ENCODE measurements around the gene MME. TPM values are rescaled to one million over a fixed set of nuclear protein-coding genes. Genes with fewer than 3 reads are reported as not detected.

MME gene
- total RNA-seq, 2 donors from 2014 or later, result not detected

- H3K27ac Mint-ChIP-seq, result no peak overlapping the region
- no peaks in the 10 kb centered on the region for H3K36me3 Mint-ChIP-seq
- no peak for DNase-seq (ENCODE audit: low spot score in 2 of 2)
Observed at GRCh38 chr3:155161640-155162292, 81.6 kb downstream of the MME start.

GRCh38 chr3:155164306-155164705 lies 84.2 kb downstream of the MME start:
- no peak overlapping the region for H3K27ac Mint-ChIP-seq
- H3K36me3 Mint-ChIP-seq, result no peaks in the 10 kb centered on the region
- no peak for ATAC-seq
- H3K9me3 Mint-ChIP-seq, result peaks cover 0 to under 1% of the 10 kb centered on the region in 2 donors
- no peak for DNase-seq (ENCODE audit: low spot score in 2 of 2)

More at GRCh38 chr3:155161640-155162292, 81.6 kb downstream of the MME start:
- no peaks in the 10 kb centered on the region for H3K9me3 Mint-ChIP-seq
- no peak for ATAC-seq

DNA sequence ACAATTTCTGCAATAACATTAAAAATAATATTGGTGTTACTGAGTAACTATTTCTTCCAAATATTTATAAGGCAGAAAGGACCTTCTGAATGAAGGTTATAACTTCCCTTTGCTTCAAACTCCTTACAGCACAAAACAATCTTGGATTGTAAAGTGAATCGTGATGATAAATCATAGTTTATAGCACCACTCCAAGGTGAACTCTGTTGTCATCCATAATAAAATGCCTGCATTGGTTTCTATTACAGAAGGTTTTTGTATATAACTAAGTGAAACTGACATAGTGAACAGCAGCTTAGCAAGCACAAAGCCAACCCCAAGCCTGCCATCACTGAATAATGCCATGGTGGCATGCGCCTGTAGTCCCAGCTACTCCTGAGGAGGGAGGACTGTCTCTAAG lies 86.3 kb downstream of the MME start:
- no peaks in the 10 kb centered on the region for H3K36me3 Mint-ChIP-seq
- no peak overlapping the region for H3K27ac Mint-ChIP-seq
- peaks cover 0 to 4% of the 10 kb centered on the region in 2 donors for H3K9me3 Mint-ChIP-seq
- DNase-seq (ENCODE audit: low spot score in 2 of 2) (no peak), ATAC-seq (no peak)

- Mint-ChIP-seq H3K27ac (no peak overlapping the region), H3K9me3 (peaks cover 0 to 4% of the 10 kb centered on the region in 2 donors), H3K36me3 (no peaks in the 10 kb centered on the region)
- DNase-seq (ENCODE audit: low spot score in 2 of 2) (no peak), ATAC-seq (no peak)
Observed at GRCh38 chr3:155169197-155169596, 89.1 kb downstream of the MME start.

GRCh38 chr3:155173771-155174170 lies 93.7 kb downstream of the MME start:
- DNase-seq (ENCODE audit: low spot score in 2 of 2), result no peak
- Mint-ChIP-seq H3K9me3 (peaks cover 0 to 4% of the 10 kb centered on the region in 2 donors), H3K27ac (no peak overlapping the region), H3K36me3 (no peaks in the 10 kb centered on the region)
- no peak for ATAC-seq

DNA sequence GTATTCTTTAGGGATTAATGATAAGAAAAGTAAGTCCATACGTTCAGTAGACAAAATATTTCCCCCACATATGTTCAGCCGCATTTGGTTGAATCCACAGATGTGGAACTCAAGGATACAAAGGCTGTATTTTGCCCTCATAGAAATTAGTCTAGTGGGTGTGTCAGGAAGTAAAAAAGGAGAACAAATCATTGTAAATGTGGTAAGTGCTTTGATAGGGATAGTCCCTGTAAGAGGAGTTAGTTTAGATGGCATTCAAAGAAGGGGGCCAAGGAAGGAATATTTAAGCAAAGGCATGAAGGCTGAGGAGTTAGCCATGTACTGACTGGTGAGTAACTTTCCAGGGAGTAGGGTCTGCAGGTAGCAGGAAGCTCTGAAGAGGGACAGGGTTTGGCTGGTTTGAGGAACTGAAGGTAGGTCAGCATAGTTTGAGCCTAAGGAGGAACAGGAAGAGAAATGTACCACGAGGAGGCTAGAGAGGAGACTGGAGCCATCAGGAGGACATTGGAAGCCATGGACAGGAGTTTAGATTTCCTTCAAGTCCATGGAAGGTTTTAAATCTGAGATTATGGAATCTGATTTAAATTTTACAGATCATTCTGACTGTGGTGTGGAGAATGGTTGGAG lies 98.8 kb downstream of the MME start:
- no peak for ATAC-seq

GRCh38 chr3:155179437-155179827 lies 99.3 kb downstream of the MME start:
- DNase-seq (ENCODE audit: low spot score in 2 of 2) (no peak), ATAC-seq (no peak)
- Mint-ChIP-seq H3K9me3 (no peaks in the 10 kb centered on the region), H3K27ac (no peak overlapping the region), H3K36me3 (no peaks in the 10 kb centered on the region)

More for the DNA sequence above, 98.8 kb downstream of the MME start:
- DNase-seq (ENCODE audit: low spot score in 2 of 2), result no peak
- Mint-ChIP-seq H3K27ac (no peak overlapping the region), H3K9me3 (no peaks in the 10 kb centered on the region), H3K36me3 (no peaks in the 10 kb centered on the region)

DNA sequence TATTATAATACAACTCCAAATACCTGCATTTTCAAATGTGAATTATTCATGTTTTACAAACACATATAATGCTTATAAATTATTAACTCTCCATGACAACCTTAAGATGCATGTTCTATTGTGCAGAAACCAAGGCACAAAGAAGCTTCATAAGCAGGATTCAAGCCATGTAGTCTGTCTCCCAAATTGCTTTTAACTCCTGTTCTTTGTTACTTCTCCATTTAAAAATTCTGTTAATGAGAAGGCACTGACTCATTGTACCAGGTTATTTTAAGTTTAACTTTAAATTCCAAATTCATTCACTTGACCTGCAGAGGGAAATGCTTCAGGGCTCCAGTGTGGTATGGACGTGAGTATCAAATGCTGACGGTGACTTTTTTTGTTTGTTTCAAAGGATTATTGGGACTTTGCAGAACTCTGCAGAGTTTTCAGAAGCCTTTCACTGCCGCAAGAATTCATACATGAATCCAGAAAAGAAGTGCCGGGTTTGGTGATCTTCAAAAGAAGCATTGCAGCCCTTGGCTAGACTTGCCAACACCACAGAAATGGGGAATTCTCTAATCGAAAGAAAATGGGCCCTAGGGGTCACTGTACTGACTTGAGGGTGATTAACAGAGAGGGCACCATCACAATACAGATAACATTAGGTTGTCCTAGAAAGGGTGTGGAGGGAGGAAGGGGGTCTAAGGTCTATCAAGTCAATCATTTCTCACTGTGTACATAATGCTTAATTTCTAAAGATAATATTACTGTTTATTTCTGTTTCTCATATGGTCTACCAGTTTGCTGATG lies 100.0 kb downstream of the MME start:
- ATAC-seq, result no peak
- H3K9me3 Mint-ChIP-seq, result no peaks in the 10 kb centered on the region

DNA sequence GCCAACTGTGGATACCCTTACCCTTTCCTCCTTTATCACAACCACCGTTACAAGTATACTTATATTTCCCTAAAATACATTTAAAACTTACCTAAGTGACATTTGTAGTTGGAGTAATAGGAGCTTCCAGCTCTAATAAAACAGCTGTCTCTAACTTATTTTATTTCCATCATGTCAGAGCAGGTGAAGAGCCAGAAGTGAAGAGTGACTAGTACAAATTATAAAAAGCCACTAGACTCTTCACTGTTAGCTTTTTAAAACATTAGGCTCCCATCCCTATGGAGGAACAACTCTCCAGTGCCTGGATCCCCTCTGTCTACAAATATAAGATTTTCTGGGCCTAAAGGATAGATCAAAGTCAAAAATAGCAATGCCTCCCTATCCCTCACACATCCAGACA lies 102.3 kb downstream of the MME start:
- DNase-seq (ENCODE audit: low spot score in 2 of 2) (no peak), ATAC-seq (no peak)
- no peaks in the 10 kb centered on the region for H3K9me3 Mint-ChIP-seq
- no peak overlapping the region for H3K27ac Mint-ChIP-seq
- no peaks in the 10 kb centered on the region for H3K36me3 Mint-ChIP-seq

More for the DNA sequence above, 100.0 kb downstream of the MME start:
- DNase-seq (ENCODE audit: low spot score in 2 of 2), result no peak
- H3K36me3 Mint-ChIP-seq, result no peaks in the 10 kb centered on the region
- no peak overlapping the region for H3K27ac Mint-ChIP-seq

DNA sequence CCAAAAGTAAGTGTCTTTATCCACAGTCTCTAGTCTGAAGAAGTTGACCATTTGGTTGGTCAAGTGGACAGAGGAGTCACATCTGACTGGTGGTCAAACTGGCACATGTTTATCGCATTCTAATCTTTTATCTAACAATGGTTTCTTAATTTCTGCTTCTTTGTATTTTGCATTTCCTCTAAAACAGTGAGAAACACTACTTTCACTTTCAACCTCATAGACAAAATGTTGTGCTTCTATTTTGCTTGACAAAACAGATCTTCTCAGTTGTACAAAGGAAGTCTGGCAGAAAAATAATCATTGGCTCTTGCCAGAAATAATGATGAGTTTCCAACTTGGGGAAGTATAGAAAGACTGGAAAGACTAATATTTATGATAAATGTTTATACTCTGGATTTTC lies 103.9 kb downstream of the MME start:
- no peaks in the 10 kb centered on the region for H3K36me3 Mint-ChIP-seq
- ATAC-seq (no peak), DNase-seq (ENCODE audit: low spot score in 2 of 2) (no peak)
- H3K27ac Mint-ChIP-seq, result no peak overlapping the region
- no peaks in the 10 kb centered on the region for H3K9me3 Mint-ChIP-seq

DNA sequence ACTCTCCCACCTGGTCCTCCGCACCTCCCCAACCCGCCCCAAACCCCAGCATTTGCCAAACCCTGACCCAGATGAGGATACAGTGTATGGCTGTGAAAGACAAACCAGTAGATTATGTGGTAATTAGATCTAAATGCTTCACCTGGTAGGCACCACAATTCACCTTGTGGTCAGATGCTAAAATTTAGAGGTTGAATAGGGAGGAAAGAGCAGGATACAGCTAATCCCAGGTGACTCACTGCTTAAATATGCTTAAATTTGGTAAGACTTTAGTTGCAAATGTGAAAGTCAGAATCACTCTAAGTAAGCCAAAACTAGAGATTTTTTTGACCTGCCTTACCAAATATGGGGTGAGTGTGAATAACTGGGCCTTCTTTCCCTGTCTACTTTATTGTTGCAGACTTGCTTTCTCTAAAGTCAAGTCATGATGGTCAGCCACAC lies 105.5 kb downstream of the MME start:
- Mint-ChIP-seq H3K27ac (no peak overlapping the region), H3K9me3 (no peaks in the 10 kb centered on the region), H3K36me3 (no peaks in the 10 kb centered on the region)
- no peak for ATAC-seq
- no peak for DNase-seq (ENCODE audit: low spot score in 2 of 2)

GRCh38 chr3:155188031-155188430 lies 107.9 kb downstream of the MME start:
- H3K27ac Mint-ChIP-seq, result no peak overlapping the region
- peaks cover 3 to 4% of the 10 kb centered on the region in 2 donors for H3K9me3 Mint-ChIP-seq
- no peaks in the 10 kb centered on the region for H3K36me3 Mint-ChIP-seq
- DNase-seq (ENCODE audit: low spot score in 2 of 2) (no peak), ATAC-seq (no peak)

DNA sequence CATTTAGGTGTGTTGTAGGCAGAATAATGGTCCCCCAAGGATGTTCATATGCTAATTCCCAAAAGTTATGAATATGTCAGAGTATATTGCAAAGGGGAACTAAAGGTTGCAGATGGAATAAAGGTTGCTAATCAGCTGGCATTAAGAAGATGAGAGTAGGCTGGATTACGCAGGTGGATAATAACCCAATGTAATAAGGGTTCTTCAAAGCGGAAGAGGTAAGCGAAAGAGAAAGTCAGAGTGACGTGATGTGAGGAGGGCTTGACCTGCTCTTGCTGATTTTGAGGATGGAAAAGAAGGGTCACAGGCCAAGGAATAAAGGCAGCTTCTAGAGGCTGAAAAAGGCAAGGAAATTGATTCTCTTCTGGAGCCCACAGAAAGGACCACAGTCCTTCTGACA lies 109.4 kb downstream of the MME start:
- Mint-ChIP-seq H3K9me3 (peaks cover 3 to 4% of the 10 kb centered on the region in 2 donors), H3K36me3 (no peaks in the 10 kb centered on the region), H3K27ac (no peak overlapping the region)
- DNase-seq (ENCODE audit: low spot score in 2 of 2) (no peak), ATAC-seq (no peak)

DNA sequence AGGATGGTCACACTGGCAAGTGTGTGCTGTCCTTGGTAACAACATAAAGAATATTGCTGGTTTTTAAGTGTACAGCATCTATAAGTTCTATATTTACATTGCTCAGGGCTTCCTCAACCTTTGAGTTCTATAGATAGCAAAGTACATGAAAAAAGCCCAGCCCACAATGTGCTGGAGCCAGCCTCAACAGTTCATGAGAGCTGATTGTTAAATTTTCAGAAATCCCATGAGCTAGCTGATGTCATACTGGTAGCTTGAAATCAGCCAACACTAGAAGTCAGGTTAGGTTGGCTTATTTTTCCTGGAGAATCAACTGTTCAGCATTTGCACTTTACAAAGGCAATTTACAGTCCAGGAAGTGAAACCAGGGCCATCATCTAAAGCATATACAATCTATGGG lies 110.6 kb downstream of the MME start:
- no peak for ATAC-seq
- DNase-seq (ENCODE audit: low spot score in 2 of 2), result no peak
- Mint-ChIP-seq H3K27ac (no peak overlapping the region), H3K36me3 (no peaks in the 10 kb centered on the region), H3K9me3 (peaks cover 3 to 4% of the 10 kb centered on the region in 2 donors)

GRCh38 chr3:155192957-155193746 lies 113.0 kb downstream of the MME start:
- H3K36me3 Mint-ChIP-seq, result no peaks in the 10 kb centered on the region
- no peak overlapping the region for H3K27ac Mint-ChIP-seq
- no peak for DNase-seq (ENCODE audit: low spot score in 2 of 2)

DNA sequence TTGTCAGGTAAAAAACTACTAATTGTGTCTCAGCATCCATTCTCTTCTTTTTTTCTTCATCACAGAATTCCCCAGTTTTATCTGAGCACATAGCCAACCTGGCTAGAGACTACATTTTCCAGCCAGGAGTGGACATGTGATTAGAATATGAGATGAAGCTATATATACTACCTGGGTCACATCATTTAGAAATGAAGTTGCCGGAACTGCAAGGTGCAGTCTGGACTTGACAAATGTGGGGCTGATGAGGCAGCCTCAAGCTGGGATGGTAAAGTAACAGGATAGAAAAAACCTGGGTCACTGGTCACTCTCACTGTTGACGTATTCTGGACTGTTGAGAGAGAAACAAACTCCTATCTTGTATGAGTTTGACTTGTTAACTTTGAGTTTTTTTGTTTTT lies 113.7 kb downstream of the MME start:
- ATAC-seq, result no peak
- H3K36me3 Mint-ChIP-seq, result no peaks in the 10 kb centered on the region
- H3K9me3 Mint-ChIP-seq, result peaks cover 3 to 4% of the 10 kb centered on the region in 2 donors
- no peak for DNase-seq (ENCODE audit: low spot score in 2 of 2)
- no peak overlapping the region for H3K27ac Mint-ChIP-seq

More at GRCh38 chr3:155192957-155193746, 113.0 kb downstream of the MME start:
- ATAC-seq, result no peak
- peaks cover 3 to 4% of the 10 kb centered on the region in 2 donors for H3K9me3 Mint-ChIP-seq
